PFSK-1 (cell line): ENCODE data around the gene NR5A1.

ENCODE experiments used
- FOXP2 ChIP-seq: optimal IDR thresholded peaks from 2 replicates; pipeline ENCODE3; 2011; ENCODE audit warnings: borderline replicate concordance, control low read depth, inconsistent platforms; ENCODE audit not compliant: insufficient read depth; ENCODE audit errors: extremely low read length, extremely low read depth
- POLR2AphosphoS5 ChIP-seq: IDR thresholded peaks from 2 replicates; pipeline ENCODE4 v1.6.1; 2012; ENCODE audit warnings: low read depth, mild to moderate bottlenecking, control low read depth, low read length, moderate library complexity
- REST ChIP-seq, 2 experiments: IDR thresholded peaks; 2 replicates each; pipeline versions ENCODE4 v1.6.1 to v1.8.0; 2011 to 2012; ENCODE audit warnings: low read depth in 2 of 2, low read length in 2 of 2, control low read depth in 1 of 2, inconsistent platforms in 1 of 2, mild to moderate bottlenecking in 1 of 2, moderate library complexity in 1 of 2; ENCODE audit not compliant: insufficient read depth in 1 of 2
- SIN3A ChIP-seq: IDR thresholded peaks from 2 replicates; pipeline ENCODE4 v1.6.1; 2012; ENCODE audit warnings: mild to moderate bottlenecking, low read length, moderate library complexity, borderline replicate concordance; ENCODE audit not compliant: insufficient read depth
- TAF1 ChIP-seq: IDR thresholded peaks from 2 replicates; pipeline ENCODE4 v1.6.1; 2012; ENCODE audit warnings: low read length, control low read depth, borderline replicate concordance; ENCODE audit not compliant: insufficient read depth

NR5A1 gene

GRCh38 chr9:124503713-124504529 is 3.3 kb downstream of the NR5A1 start:
- no peak for TF ChIP-seq FOXP2

- TF ChIP-seq SIN3A, result no peak
- no peak for TF ChIP-seq FOXP2
- no peak for TF ChIP-seq POLR2AphosphoS5
- TF ChIP-seq REST (IDR thresholded peaks at IDR 0.05; ENCODE audit: insufficient read depth in 1 of 2, low read depth in 2 of 2, low read length in 2 of 2), result no peak
- no peak for TF ChIP-seq TAF1
These were observed 4.2 kb downstream of the NR5A1 start for GRCh38 chr9:124502711-124503702.

- TF ChIP-seq FOXP2 (no peak), TAF1 (no peak), REST (IDR thresholded peaks at IDR 0.05; ENCODE audit: insufficient read depth in 1 of 2, low read depth in 2 of 2, low read length in 2 of 2) (no peak), POLR2AphosphoS5 (no peak), SIN3A (no peak)
These were observed 5.4 kb downstream of the NR5A1 start for GRCh38 chr9:124501771-124502320.

- TF ChIP-seq POLR2AphosphoS5 (no peak), REST (IDR thresholded peaks at IDR 0.05; ENCODE audit: insufficient read depth in 1 of 2, low read depth in 2 of 2, low read length in 2 of 2) (no peak), TAF1 (no peak), FOXP2 (no peak)
These were observed 6.2 kb downstream of the NR5A1 start for GRCh38 chr9:124500796-124501611.

GRCh38 chr9:124500028-124500795 is 7.0 kb downstream of the NR5A1 start:
- TF ChIP-seq POLR2AphosphoS5 (no peak), TAF1 (no peak), FOXP2 (no peak), SIN3A (no peak)
